GM18499 (cell line): Measurements from ENCODE around the gene NAA60.
"Not testable (repeated sequence)": the region's sequence is repeated elsewhere in the genome, so short reads cannot be mapped to it uniquely, and the experiment has no call there.

Experiments used
- ATAC-seq: cut with Tn5 transposase; IDR thresholded peaks from one replicate; pipeline ENCODE4 v1.9.1; 2021; ENCODE audit warnings: moderate number of reproducible peaks; ENCODE audit not compliant: insufficient read depth, unreplicated experiment

NAA60 gene

DNA sequence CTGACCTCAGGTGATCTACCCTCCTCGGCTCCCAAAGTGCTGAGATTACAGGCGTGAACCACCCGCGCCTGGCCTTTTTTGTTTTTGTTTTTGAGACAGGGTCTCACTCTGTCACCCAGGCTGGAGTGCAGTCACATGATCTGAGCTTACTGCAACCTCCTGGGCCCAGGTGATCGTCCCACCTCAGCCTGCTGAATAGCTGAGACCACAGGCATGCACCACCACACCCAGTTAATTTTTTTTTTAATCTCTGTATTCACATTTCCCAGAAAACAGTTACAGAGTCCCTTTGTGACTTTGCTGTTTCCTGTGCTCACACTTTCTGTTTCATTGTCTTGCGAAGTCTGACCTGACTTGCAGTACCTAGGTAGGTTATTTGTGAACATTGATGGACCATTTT lies 60.0 kb downstream of the NAA60 start:
- no peak for ATAC-seq

- ATAC-seq: no peak
These were observed 65.3 kb downstream of the NAA60 start for GRCh38 chr16:3508736-3509135.

GRCh38 chr16:3509470-3509928 lies 66.0 kb downstream of the NAA60 start:
- ATAC-seq: no peak

DNA sequence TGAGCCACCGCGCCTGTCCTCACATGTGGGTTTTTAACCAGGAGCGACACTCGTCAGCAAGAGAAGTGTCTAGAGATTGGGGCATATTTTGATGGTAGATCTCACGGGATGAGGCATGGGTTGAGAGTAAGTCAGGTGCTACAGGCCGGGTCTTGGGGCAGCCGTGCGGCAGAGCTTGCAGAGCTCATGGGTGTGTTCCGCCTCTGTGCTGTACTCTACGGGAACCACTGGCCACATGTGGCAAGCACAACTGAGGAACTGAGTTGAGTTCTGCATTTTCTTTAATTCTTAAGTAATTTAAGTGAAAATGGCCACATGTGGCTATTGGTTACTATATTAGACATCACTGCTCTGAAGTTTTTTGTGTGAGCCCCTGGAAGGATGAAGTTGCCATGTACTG lies 66.9 kb downstream of the NAA60 start:
- ATAC-seq: no peak

- ATAC-seq: no peak
These were observed 68.1 kb downstream of the NAA60 start for GRCh38 chr16:3511286-3512180.

GRCh38 chr16:3513892-3514583 lies 70.6 kb downstream of the NAA60 start:
- ATAC-seq: no peak

DNA sequence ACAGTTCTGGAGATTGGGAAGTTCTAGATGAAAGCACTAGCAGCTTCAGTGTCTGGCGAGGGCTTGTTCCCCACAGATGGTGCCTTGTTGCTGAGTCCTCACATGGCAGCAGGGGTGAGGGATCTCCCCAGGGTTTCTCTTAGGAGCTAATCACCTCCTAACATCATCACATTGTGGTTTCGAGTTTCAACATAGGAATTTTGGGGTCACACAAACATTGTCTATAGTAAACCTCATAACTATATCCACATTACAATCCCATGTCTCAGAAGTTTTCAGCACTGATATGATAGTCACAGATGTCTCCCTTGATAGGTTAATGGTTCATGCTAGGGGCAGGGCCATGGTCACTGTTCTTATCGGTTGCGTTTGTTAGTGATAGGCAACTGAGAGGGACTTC lies 71.1 kb downstream of the NAA60 start:
- no peak for ATAC-seq

GRCh38 chr16:3515897-3516296 lies 72.4 kb downstream of the NAA60 start:
- no peak for ATAC-seq

DNA sequence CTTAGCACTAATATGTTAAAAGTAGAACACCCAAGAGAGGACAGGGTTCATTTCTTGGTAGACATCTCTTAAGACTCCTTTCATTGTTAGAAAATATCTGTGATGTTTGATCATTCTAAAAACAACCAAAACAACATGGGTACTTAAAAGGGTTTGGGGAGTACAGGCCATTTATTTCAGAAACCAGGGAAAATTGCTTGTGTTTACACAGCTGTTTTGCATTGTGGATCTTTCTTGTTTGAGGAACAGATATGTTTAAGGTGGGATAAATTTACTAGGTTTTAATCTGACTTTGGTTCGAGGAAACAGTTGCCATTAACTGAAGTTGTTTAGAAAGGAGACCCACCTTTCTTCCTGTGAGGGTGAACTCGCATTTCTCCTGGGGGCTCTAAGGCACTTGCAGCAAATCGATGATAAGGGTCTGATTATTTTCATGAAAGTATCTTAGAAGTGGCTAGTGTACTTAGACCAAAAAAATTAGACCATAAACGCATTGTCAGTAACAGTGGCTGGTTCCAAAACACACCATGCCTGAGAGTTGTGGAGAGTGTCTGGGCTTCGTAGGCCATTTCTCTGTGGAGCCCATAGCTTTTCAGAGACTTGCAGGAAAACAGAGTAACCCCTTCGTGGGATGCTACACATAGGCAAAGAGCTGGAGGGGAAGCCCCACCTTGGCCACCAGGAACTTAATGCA lies 75.0 kb downstream of the NAA60 start:
- ATAC-seq: no peak

DNA sequence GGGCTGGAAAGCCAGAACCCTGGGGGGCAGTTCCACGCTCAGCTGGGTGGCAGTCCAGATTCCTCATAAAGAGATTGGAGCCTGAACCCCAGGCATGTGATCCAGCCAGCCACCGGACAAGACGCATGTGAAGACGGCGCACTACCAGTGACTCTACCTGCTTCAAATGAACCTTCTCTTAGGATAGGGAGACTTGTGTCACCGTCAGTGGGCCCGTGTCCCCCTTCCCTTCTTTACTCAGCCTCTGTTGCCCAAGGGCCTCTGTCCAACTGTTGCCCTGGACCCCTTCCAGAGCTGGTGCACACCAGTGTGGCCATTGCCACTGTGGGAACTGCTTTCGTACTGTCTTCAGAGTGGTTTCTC lies 75.5 kb downstream of the NAA60 start:
- ATAC-seq: no peak

DNA sequence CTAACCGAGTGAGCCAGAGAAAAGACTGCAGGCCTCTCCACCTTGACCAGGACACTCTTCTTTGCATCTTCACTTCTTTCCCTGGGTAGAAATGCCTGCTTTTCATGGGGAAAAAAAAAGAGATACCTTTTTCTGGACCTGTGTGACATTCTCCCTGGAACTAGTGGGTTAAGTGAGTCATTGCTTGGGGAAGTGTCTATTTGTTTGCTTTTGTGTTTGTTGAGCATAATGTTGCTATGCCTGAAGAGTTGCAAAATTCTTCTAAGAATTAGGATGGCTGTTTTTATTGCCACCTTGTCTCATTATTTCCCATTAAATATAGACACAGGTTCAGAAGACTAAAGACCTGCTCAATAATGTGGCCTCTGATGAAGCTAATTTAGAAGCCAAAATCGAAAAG lies 76.1 kb downstream of the NAA60 start:
- no peak for ATAC-seq

- no peak for ATAC-seq
These were observed 76.9 kb downstream of the NAA60 start for GRCh38 chr16:3520413-3520812.

- no peak for ATAC-seq
These were observed 77.4 kb downstream of the NAA60 start for GRCh38 chr16:3520841-3521240.

DNA sequence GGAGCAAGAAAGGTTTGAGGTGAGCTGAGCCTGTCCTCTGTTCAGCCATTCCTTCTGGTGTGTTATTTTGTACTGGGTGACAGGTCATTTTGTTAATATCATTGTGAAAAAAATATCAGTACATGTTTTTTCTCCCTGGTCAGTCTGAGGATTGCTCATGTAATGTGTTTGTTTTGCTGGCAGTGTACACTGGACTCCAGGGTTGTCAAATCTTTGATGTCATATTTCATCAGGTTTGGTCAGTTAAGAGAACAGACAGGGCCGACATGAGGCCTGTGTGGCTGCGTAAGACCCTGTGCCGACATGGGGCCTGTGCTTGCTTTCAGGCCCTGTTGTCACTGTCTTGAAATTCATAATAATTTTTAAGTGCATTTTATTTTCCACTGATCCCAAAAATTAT lies 79.8 kb downstream of the NAA60 start:
- ATAC-seq: no peak

DNA sequence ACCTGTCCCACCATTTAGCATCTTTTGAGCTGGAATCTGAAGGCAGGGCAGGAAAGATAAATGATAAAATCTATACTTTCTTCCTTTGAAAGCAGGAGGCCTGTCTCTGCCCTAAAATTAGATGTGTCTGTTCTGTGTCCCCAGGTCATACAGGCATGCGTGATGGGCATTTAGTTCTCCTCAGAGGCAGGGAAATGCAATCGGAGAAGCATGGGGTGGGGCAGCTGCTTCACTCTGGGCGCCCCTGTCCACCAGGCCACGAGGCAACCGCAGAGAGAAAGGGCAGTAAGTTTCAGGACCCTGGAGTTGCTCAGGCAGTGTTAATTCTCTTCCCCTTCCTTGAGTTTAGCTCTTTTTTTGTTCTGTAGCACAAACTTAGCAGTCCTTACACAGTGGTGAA lies 82.5 kb downstream of the NAA60 start:
- ATAC-seq: no peak

DNA sequence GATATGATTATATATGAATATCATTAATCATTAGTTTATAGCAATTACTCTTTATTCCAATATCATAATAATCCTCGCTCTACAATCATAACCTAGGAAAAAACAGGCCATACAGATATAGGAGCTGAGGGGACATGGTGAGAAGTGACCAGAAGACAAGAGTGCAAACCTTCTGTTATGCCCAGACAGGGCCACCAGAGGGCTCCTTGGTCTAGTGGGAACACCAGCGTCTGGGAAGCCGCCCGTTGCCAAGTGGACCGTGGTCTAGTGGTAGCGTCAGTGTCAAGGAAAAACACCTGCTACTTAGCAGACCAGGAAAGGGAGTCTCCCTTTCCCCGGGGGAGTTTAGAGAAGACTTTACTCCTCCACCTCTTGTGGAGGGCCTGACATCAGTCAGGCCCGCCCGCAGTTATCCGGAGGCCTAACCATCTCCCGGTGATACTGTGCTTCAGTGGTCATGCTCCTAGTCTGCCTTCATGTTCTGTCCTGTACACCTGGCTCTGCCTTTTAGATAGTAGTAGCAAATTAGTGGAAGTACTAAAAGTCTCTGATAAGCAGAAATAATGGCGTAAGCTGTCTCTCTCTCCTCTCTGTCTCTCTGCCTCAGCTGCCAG lies 83.8 kb downstream of the NAA60 start:
- ATAC-seq: not testable (repeated sequence)

- ATAC-seq: no peak
These were observed 84.9 kb downstream of the NAA60 start for GRCh38 chr16:3528406-3528805.

DNA sequence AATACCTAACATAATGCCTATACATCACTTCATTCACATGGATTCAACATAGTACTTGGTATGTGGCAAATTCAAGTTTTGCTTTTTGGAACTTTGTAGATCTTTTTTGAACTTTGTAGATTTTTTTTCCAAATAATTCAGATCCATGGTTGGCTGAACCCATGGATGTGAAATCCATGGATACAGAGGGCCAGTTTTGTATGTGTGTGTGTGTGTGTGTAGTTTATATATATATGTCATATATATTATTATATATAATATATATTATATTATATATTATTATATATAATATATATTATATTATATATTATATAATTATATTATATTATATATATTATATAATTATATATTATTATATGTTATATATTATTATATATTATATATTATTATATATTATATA lies 85.7 kb downstream of the NAA60 start:
- no peak for ATAC-seq

DNA sequence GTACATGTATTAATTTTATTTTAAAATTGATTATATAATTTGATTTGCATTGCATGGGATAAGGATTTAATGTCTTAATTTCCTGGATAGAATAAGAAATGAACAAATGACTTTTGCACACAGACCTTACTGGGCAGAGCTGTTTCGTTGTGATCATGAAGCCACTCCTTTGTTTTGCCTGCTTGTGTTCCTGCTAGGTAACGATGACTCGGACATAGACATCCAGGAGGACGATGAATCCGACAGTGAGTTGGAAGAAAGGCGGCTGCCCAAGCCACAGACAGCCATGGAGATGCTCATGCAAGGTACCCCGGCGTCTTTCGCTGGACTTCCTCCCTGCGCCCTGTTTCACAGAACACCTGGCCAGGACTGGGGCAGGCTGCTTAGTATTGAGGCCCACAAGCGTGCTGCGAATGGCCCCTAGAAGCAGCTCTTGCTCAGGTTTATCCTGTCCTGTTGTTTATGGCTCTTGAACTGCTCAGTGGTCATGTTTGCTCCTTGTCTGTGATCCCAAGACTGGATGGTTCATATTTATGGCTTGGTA lies 87.0 kb downstream of the NAA60 start:
- no peak for ATAC-seq

DNA sequence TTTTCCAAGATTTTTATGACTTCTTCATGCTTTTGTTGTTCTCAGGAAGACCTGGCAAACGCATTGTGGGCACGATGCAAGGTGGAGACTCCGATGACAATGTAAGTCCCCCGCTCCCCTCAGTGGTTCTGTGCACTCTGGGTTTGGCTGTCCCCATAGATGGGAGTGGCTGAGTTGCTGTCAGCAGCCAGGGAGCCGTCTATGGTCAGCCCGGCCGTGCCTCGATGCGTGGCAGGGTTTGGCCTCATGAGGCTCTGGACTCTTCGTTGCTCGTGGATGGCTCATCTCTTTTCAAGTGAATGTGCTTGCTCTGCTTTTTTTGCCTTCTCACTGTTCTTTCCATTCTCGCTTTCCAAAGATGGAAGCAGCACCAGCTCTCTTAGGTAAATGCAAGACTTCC lies 89.3 kb downstream of the NAA60 start:
- no peak for ATAC-seq
